ENCODE measurements around the gene PRIMA1. TPM values are rescaled to one million over a fixed set of nuclear protein-coding genes. Genes with fewer than 3 reads are reported as not detected.
A peak's percentile ranks its signal among the peaks of the same experiment; 100 is the strongest.

The PRIMA1 gene
- total RNA-seq, 1 experiment from 2014 or later: 0.24 TPM

DNA sequence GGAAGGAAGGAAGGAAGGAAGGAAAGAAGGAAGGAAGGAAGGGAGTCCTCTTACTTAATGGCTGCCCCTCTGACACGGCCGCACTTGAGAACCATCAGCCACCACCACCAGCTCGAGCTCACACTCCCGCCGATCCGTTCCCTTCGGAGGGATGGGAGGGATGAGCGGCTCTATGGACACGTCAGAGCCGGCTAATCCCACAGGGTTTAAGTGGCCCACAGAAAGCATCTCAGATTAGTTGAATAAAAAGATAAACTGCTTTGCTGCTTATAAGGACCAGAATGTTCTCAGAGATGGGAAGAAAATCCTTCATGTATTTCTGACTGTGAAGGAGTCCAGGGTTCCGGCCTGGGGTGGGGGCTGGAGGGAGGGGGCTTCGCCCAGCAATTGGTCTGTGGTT is 31.1 kb downstream of the PRIMA1 start:
- DNase-seq (ENCODE audit: low read depth): no peak

DNA sequence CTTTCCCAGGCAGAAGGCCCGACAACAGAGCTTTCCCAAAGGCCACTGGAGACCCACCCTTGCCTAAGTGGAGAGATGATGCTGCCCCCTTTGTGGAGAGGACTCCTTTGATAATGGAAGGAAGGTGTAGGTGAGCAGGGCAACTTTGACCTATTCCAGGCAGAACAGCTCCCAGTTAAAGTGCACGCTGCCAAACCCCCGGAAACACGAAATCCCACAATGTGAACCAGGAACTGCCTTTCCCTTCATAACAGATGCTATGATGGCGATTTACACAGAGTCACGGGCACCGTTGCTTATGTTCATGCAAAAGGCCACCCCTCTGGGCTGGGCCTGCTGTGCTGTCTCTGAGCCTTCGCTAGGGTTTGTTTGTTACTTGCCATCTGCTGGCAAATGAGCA is 34.6 kb downstream of the PRIMA1 start:
- no peak for DNase-seq (ENCODE audit: low read depth)

DNA sequence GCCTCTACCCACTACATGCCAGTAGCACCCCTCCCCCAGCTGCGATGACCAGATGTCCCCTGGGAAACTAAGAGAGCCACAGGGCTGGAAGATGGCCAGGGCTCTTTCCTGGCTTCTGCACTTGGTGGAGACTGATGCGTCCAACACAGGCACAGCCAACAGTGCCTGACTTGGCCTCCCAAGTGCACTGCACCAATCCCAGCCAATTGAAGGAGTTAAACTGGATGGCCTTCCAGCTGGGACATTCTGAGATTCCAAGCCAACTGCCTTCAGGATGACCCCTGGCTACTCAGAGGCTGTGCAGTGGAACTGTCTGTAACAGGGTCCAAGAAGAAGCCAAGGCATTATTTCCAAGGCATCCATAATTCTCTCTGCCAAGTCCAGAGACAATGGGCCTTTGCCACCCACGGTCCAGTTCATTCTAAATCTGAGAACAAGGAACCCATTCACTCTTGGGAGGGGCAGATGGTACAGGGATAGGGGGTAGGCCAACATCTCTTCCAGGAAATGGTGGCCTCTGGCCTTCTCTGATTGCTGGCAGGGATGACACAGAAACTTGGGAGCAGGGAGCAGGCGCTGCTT is 35.2 kb downstream of the PRIMA1 start:
- peak; percentile 34 for DNase-seq (ENCODE audit: low read depth)

DNA sequence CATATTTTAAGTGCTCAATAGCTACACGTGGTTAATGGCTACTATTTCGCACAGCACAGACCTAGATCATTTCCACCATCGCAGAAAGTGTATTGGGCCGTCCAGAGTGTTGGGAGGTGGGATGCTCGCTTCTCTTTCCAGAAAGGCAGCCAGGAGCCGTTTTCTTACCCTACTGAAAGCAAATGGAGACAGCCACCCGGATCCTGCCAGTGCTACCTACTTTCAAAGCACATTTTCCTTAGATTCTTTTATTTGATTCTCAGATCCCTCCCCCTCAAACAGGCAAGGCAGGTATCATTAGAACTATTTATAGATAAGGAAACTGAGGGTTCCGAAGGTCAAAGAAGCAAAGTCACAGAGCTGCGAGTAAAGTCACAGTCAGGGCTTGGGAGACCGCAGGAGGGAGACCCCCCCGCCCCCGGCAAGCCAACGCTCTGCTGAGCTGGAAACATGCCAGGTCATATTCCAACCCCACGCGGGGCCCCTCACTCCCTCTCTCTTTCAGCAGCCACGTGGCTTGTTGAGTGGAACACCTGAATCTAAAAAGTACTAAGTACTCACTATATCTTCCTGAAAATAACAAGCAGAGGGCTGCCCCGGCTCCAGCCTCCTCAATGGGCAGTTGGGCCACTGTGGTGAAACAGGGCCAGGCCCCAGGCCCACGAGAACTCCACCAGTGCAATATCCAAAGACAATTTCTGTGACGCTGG is 36.2 kb downstream of the PRIMA1 start:
- no peak for DNase-seq (ENCODE audit: low read depth)

DNA sequence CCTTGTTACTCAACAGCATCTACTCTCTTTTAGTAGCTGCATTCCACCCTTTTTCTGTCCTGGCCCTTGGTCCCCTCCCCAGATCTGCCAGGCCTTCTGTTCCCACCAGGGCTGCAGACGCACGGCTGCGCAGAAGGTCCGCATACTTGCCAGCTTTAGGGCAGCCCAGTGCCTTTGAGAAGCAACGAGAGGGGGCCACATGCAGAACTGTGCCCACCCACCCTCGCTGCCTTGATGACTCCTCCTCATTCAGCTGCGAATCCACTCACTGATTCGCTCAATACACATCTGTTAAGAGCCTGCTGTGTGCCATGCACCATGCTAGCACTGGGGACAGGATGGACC is 39.2 kb downstream of the PRIMA1 start:
- no peak for DNase-seq (ENCODE audit: low read depth)

DNA sequence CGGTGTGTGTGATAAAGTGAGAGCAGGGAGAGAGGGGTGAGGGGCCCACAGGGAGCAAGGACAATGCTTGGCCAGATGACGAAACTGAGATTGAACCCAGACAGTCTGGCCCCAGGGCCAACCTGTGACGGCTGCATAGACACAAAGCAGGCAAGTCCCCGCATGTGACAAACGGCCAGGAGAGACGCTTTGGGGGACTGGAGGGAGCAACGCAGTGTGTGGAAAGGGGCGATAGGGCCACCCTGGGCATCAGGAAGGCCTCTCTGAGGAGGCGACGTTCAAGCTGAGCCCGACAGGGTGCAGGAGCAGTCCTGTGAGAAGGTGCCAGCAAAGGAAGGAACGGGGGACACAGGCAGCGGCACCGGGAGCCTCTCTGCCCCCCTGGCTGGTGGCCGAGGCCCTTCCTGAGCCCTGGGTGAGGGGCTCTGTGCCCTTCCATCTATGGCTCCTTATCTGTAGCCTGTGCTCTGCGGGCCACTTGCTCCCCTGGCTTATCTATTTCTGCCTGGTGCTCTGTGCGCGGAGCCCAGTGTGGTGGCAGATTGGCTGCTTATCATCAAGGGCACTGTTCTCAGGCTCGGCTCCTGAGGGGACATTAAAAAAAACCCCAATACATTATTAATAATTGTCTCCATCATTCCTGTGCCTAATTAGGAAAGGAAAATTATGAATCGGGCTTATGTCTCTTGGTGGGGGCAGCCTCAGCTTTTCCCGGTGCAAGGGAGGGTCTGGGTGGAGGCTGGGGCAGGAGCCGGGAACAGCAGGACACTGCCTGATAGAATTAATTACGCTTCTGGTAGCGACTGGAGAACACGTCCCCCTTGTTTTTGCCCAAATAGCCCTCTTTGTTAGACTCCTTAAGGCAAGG is 39.8 kb downstream of the PRIMA1 start:
- no peak for DNase-seq (ENCODE audit: low read depth)

DNA sequence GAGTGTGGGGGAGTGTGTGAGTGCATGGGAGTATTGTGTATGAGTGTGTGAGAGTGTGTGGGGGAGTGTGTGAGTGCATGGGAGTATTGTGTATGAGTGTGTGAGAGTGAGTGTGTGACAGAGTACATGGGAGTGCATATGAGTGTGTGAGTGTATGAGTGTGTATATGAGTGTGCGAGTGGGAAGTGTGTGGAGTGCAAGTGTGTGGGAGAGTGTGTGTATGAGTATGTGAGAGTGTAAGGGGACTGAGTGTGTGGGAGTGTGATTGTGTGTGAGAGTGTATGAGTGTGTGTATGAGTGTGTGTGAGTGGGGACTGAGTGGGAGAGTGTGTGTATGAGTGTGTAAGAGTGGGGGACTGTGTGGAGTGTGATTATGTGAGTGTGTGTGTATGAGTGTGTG is 40.7 kb downstream of the PRIMA1 start:
- no peak for DNase-seq (ENCODE audit: low read depth)

DNA sequence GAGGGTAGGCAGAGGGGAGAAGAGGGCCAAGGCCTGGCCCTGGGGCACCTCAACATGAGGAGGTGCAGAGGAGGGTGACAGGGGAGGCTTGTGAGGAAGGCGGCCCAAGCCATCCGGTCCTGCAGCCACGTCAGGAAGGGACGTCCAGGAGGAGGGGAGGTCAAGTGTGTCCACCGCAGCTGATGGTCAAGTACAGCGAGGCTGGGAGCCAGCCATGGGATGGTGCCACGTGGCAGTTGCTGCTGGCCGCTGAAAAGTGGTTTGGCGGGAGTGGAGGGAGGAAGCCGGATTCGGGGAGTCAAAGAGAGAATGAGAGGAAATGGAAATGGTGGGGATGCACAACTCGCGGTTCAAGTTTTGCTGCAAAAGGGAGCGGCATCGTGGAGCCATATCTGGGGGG is 41.2 kb downstream of the PRIMA1 start:
- no peak for DNase-seq (ENCODE audit: low read depth)

DNA sequence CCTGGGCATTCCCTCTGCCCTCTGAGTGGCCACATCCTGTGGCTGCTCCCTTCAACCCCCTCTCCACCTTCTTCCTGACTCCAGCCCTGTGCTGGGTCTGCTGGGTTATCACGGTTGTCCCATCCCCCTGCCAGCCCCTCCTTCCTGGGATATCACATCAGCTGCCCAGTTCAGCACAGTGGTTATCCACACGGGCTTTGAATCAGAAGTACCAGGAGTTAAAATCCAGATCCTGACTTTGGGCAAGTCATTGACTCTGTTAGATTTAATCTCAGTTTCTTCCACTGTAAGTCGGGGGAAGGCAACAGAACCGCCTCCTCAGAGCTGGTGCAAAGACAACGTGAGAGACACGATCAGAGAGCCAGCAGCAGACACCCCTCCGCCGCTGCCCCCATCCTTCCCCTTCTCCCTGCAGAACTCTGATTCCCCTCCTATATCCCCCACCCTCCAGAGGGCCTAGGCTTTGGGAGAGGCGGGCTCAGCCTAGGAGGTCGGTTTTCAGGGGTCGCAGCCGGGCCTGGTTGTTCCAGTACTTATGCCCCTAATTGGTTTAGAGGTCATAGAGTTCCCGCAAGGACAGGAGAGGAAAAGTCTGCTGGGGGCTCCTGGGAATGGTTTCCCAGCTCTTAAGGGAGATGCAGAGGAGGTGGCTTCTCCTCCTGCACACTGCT is 42.5 kb downstream of the PRIMA1 start:
- no peak for DNase-seq (ENCODE audit: low read depth)

DNA sequence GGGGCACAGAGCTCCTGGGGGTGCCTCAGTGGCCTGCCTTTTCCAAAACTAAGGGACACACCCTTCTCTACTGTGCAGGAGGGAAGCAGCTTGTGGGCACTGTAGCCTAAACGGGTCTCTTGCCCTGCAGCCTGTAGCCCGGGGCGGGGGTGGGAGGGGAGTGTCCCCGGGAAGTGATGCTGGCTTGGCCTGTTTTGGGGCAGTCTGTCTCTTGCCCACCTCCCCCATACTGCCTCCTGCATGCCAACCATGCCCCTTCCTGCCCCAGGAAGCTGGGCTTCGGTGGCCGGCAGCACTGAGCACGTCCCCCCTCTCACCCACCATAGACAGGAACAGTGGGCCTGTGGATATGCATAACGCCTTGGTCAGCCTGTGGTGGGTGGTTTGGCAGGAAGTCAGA is 43.4 kb downstream of the PRIMA1 start:
- no peak for DNase-seq (ENCODE audit: low read depth)

DNA sequence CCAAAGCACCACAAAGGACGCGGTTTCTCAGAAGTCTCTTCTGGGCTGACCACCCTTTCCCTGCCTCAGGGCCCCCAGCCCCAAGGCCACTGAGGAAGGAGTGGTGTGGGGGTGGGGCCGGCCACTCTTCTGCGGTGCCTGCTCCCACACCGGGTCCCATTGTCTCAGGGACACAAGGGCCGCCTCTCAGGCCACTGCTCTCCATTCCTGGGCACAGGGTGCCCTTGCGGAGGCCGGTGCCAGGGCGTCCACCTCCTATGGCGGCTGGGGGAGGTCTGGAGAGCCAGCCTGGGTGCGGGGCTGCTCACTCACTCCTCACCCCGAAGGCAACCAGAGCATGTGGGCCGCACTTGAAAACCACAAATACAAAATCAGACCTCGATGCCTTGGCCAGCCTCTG is 44.1 kb downstream of the PRIMA1 start:
- no peak for DNase-seq (ENCODE audit: low read depth)

DNA sequence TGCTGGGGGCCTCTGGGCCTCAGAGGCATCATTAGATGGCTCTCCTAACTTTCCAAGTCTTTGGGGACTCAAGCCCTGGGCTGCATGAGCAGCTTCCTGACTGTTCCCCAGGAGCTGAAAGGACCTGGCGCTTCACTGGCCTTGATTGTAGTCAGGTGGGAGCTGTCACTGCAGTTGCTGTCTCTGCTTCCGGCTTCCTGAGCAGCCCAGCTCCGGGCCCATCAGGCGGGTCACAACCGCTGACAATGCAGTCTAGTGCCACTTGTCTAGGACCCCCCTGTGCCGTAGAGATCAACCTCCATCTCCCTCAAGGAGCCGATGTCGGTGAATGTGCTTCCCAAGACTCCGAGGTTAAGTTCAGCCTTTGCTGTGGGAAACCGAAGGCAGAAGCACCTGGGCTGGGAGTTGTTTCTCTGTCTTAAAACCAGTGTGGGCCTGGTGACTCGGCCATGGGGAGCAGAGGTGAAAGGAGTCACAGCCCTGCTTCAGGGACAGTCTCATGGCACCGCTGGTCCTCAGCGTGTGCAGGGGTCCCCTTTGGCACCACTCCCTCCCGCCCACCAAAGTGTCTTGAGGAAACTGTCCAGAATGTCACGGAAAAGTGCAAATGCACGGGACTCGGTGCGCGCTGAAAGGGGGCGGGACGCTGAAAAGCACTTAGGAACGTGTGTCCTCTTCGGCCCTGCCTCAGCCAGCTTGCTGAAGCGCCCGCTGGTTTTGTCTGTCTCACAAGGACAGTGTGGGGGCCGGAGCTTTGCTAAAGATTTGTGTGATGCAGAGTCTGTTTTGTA is 44.8 kb downstream of the PRIMA1 start:
- DNase-seq (ENCODE audit: low read depth): no peak

DNA sequence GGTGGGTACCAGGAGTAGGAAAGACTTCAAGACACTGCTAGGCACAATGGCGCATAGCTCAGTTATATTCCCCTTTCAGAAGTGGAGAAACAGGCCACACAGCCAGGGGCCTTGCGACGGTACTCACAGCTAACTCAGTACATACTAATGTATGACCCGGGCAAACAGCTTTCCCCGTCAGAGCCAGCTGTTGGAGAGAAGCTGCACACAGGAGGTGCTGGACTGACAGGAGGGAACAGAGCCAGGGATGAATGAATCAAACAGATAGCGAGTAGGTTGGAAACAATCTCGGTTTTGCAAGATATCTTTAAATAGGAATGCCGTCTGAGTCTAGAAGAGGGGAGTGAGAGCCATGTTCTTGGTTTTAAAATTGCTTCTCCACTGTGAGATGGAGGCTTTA is 45.5 kb downstream of the PRIMA1 start:
- no peak for DNase-seq (ENCODE audit: low read depth)

DNA sequence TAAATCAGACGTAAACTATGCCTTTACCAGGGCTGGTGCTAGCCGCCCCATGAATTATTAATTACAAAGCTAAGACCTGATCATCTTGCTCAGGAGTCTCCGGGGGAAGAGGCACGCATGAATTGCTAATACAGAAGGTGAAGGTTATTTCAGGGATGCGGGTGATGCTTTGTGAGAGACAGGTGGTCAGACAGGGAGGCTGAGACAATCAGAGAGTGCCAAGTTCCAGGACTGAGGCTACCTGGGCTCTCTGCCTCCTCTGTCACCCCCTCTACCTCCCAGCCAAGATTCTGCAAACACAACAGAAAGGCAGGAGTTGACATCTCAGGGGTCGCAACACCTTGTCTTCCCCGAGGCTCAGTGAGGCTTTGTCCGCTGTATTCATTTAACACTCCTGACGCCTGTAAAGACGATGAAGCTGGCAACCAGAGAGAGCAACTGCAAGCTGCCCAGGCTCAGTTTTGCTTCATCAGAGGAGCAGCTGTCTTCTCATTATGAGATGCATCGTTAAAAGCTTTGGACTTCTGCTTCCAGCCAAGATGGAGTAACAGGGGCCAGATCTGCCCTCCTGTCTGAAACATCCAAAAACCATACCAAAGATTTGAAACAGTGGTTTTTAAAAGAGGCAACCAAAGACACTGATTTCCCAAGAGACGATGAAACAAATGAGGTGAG is 46.6 kb downstream of the PRIMA1 start:
- no peak for DNase-seq (ENCODE audit: low read depth)

DNA sequence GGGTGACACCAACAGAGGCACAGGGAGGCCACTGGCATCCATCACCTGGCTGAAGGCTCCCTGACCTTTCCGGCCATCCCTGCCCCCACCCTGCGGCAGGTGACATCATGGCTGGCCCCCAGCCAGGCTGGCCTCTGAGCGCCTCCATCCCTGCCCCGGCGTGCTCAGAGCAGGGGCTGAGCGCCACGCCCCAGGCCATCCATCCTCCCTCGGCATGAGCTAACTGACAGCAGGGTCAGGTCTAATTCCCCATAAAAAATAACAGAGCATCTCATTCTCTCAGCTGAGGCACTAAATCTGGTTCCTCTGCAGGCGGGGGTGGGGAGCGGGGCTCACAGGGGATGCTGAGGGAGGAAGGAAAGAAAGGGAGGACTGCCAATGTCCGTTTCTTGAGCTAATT is 50.7 kb downstream of the PRIMA1 start:
- no peak for DNase-seq (ENCODE audit: low read depth)

DNA sequence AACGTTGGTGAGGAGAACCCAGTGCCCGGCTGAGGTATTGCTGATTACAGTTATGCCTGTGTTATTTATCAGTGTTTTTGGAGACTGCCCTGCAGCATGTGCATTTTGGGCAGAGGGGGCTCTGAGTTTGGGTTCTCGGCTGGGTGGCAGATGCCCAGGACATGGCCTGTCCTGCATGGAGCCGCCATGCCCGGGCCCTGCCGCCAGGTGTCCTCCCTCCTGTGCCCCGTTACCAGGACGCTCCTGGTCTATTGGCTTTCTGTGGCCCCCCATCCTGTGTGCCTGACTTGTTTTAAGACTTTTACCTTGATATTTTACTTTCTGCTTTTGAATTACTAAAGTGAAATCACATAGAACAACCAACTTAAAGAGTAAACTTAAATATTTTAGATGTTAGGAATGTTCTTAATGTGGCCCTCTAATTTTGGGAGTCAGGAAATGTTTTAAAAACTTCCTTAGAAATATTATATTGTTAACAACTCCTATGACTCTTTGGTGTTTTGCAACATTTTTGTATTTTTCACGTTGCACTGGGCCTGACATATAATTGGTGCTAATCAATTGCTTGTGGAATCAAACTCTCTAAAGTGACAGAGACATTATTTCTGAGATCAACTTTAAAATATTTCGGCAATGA is 51.8 kb downstream of the PRIMA1 start:
- DNase-seq (ENCODE audit: low read depth): no peak

DNA sequence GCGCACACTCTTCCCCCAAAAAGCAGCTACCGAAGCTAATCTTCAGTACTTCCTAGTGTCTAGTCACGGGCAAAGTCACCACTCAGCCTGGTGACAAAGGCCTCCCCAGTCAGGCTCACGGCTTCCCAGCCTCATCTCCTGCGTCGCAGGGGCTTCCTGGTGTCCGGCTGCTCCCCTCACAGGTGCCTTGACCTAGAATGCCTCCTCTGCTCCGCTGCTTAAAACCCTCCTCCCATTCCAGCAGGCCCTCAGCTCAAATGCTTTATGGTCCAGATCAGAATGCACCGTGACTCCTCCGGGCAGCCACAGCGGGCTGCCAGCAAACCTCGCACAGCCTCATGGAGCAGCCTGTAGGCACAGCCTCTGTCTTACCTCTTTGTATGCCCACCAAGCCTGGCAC is 53.1 kb downstream of the PRIMA1 start:
- no peak for DNase-seq (ENCODE audit: low read depth)

DNA sequence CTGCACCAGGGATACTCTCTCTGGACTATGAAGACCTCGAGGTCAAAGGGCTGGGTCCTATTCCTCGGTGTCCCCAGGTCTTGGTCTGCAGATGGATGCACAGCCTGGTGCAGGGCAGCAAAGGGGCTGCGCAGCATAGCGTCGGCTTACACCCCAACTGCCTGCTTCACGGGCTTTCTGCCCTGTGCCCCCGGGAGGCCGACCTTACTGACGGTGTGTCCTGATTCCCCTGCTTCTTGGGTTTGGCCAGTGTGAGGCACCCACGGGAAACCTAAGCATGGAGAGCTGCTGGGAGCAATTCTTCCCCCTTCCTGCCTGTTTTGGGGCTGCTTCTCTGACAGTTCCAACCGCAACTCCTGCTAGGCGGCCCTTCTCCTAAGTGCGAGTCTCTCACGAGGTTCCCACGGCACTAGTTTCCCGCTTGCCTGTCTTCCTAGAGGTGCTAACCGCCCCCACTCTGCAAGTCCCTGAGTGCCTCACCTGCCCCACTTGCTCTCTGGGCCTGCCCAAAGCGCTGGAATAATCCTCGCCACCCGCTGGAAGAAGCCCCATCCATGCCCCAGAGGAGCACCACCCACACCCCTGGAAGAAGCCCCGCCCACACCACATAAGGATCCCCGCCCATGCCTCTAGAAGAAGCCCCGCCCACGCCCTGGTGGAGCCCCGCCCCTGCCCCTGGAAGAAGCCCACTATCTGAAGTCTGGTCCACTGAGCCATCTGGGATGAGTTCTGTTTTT is 54.0 kb downstream of the PRIMA1 start:
- no peak for DNase-seq (ENCODE audit: low read depth)

DNA sequence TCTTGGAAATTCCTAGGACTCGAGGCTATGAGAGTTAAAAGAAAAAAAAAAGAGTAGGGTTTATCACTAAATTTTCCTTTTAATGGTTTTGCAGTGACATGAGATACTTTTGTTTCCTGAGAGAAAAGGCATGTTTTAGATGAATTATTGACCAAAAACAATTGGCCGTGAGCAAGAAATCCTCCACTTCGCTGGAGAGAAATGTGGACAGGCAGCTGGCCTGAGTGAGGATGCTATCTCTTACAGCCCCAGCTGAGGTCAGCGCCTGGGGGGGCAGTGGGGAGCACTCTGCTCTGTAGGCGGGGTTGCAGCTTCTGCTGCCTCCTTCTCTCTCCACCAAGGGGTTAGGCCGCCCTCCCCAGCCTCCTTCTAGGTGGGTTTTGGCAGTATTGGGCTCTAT is 54.7 kb downstream of the PRIMA1 start:
- DNase-seq (ENCODE audit: low read depth): no peak

DNA sequence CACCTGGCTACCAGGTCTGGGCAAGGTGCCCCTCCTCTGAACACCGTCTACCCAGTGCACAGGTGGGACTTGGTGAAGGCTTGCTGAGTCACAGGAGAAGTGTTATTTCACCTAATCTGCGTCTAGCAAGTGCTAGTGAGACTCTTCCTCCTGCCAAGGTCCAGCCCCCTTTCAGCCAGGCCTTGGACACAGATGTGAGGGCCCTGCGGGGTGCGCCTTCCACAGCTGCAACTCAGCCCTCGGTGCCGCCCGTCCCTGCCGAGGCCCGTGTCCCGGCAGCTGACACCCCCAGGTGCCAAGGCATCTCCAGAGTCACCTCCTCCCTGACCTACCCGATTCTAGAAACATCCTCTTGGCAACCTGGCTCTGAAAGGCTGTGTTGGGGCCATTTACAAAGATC is 55.1 kb downstream of the PRIMA1 start:
- DNase-seq (ENCODE audit: low read depth): no peak
